Erythroblast (primary cell): ENCODE measurements around the gene TC2N.

ENCODE experiments used
- GATA1 ChIP-seq: IDR thresholded peaks from 2 replicates; pipeline ENCODE4 v1.6.1; 2011; ENCODE audit warnings: low read depth, mild to moderate bottlenecking, control low read depth, low read length, moderate library complexity
- POLR2A ChIP-seq: IDR thresholded peaks from 2 replicates; pipeline ENCODE4 v1.6.1; 2011; ENCODE audit warnings: mild to moderate bottlenecking, low read length

GRCh38 chr14:91831337-91831736 lies 36.0 kb downstream of the TC2N start:
- TF ChIP-seq POLR2A (no peak), GATA1 (no peak)
